GM21360 (cell line): Measurements from ENCODE around the gene KIDINS220.

ENCODE experiments used
- ATAC-seq: cut with Tn5 transposase; IDR thresholded peaks from one replicate; pipeline ENCODE4 v1.9.1; 2021; ENCODE audit warnings: mild to moderate bottlenecking, moderate library complexity; ENCODE audit not compliant: unreplicated experiment

The KIDINS220 gene

DNA sequence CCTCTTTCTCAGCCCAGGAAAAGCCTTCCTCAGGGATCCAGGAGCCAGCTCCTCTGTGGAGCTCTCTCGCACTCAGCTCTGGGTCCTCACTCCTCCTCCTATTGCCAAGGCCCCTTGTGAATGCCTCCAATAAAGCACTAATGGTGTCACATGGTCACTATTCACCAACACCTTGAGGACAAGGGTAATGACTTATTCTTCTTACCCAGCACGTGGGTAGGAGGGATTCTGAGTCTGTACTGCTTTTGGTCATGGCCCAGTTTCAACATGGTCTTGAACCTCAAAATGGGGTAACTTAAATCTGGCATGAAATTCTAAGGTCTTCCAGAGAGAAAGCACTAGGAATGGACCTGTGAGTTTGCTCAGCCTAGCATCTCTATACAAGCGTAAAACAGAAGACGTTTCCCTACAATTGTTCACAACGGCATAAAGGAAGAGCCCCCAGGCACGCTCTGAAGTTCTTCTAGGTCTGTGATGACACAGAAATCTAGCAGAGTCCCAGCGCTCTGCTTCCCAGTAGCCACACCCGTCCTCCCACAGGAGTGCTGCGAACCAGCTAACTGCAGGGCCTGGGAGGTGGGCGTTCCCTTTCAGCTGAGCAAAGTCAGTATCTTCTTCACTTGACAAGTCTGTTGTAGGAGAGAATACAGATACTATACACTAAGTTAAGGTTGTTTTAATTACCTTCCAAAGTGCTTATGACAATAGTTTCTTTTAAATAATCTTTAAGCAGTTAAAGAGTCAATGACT is 14.6 kb upstream of the KIDINS220 start:
- ATAC-seq, result no peak

- no peak for ATAC-seq
Measured at GRCh38 chr2:8850845-8851487, 13.6 kb upstream of the KIDINS220 start.

DNA sequence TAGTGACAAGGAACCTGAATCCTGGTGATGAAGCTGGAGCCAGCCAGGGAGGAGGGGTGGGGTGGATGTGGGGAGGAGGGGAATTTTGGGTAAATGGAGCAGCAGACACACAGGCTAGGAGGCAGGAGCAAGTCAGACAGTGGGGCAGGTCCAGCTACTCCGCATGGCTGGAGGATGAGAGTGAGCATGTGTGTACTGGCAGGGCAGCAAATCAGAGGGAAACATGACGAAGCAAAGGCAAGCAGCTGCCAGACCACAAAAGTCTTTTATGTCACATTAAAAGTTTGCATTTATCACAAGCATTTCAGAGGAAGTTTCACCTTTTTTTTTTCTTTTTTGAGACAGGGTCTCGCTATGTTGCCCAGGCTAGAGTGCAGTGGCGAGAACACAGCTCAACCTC is 11.9 kb upstream of the KIDINS220 start:
- no peak for ATAC-seq

DNA sequence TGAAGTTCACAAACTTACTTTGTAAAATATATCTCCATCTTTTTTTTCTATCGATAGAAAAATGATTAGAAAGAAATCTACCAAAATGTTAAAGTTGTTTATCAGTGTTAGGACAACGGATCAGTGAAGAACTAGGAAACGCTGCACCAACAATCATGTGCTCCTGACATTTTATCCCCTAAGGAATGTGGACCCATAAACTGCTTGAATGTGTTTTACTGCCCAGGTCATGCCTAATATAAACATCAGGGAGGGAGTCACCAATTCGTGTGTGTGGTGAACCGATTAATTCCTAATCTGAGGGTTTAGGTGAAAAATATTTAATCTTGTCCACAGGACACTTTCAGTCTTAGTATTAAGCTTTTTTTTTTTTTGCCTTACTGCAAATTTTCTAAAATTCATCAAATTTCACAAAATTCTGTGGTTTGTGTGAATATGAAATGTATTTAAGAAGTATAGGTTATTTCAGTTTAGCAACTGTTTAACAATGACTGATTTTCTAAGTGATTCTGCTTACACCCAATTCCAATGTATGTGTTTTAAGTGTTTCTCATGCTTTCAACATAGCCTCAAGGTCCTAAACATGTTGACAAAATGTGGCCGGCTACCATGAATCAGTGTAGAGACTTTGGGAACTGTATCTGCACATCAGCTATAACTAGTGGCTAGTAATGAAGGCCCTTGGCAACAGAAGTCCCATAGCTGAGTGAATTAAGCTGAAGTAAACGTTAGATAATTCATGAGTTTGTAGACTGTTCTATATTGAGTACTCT is 11.1 kb upstream of the KIDINS220 start:
- no peak for ATAC-seq

DNA sequence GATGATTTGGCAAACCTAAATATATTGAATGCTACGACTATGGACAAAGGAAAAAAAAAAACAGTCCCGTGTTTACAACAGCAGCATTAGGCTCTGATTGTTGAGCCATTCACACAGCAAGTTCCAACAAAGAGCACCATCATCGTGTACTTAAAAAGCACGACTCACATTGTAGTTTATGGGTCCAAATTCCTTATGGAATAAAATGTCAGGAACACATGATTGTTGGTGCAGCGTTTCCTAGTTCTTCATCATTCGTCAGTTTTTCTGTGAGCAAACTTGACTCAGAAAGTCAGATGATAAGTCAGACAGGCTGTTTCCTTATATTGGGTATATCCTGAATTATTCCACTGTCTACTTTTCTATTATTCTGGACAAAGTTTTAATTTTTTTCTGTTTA is 10.0 kb upstream of the KIDINS220 start:
- no peak for ATAC-seq

DNA sequence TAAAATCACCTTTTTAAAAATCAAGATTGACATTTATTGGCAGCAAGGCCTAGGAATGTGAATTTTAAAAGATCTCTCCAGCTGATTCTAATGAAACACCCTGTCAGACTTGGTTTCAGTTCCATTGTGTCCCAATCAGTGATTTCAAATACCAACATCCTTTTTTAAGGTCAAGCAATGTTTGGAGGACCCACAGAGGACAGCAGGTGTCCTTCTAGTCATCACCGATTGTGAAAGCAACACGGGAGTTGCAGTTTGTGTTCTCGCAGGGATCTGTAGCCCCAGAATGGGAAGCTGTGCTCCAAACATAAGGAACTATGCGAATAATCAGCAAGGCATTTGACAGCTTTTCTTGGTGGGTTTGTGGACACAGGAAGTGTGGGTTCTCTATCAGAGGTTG is 4.5 kb upstream of the KIDINS220 start:
- ATAC-seq, result no peak

GRCh38 chr2:8840475-8841091 is 3.2 kb upstream of the KIDINS220 start:
- ATAC-seq, result no peak

GRCh38 chr2:8839189-8839965 is 2.0 kb upstream of the KIDINS220 start:
- no peak for ATAC-seq

DNA sequence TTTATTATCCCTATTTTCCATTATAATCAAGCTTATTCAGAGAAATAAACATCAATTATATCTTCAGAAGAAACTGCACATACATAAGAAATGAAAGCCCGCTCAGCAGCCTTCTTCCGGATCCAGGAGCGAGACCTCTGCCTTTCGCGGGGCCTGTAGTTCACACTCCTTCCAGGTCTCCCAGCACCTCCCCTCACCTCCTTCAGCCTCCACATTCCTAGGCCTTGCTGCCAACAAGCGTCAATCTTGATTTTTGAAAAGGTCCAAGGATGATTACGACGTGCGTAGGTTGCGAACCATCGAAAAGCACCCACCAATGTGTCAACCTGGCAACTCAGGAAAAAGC is 355 bp upstream of the KIDINS220 start:
- no peak for ATAC-seq

- ATAC-seq, result no peak
Measured at GRCh38 chr2:8835279-8835678, 2.1 kb downstream of the KIDINS220 start.

DNA sequence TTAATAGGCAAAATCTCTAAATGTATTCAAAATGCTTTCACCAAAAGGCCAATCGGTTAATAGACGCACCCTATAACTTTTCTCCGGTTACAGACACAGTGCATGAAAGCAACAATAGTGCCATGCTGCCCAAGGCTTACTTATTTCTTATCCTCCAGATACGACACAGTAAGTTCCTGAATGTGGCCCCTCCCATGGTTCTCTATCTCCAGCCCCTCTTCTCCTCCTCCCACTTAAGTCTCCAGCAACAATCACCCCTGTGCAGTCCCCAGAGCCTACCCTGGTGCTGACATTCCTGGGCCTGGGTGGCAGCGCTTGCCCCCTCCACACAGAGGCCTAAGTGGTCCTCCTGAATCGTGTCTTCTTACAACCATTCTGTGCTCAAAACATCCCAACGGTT is 3.6 kb downstream of the KIDINS220 start:
- ATAC-seq, result no peak

DNA sequence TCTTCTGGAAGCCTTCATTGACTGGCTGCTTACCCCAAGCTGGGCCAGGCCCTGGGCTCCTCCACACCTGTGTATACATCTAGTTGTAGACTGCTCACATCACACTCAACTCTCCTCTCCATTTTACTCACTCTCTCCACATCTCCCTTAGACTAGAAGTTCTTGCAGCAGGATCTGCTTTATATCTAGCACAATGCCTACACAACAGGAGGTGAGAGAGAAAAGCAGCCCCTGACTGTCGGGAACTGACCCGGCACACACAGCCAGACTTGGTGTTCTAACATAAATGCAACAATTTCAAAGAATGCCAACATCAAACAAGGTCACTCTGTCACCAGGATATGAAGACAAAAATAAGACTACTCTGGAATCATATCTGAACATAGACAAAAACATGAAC is 5.9 kb downstream of the KIDINS220 start:
- no peak for ATAC-seq

- ATAC-seq, result no peak
Measured at GRCh38 chr2:8827729-8828128, 9.7 kb downstream of the KIDINS220 start.

DNA sequence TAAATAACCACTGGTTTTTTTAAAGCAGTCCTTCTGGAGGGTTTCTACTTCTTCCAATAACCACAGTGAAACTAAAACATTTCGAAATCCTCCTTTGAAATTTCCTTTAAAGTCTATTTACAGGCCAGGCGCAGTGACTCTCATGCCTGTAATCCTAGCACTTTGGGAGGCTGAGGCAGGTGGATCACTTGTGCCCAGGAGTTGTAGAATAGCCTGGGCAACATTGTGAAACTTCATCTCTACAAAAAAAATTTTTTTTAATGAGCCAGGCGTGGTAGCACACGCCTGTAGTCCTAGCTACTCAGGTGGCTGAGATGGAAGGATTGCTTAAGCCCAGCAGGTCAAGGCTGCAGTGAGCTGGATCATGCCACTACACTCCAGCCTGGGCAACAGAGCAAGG is 15.2 kb downstream of the KIDINS220 start:
- no peak for ATAC-seq

GRCh38 chr2:8821276-8822217 is 15.9 kb downstream of the KIDINS220 start:
- ATAC-seq, result no peak

GRCh38 chr2:8819948-8820347 is 17.5 kb downstream of the KIDINS220 start:
- ATAC-seq, result no peak

GRCh38 chr2:8819194-8819593 is 18.2 kb downstream of the KIDINS220 start:
- ATAC-seq, result no peak

GRCh38 chr2:8817221-8817620 is 20.2 kb downstream of the KIDINS220 start:
- ATAC-seq, result no peak

GRCh38 chr2:8806885-8807704 is 30.3 kb downstream of the KIDINS220 start:
- no peak for ATAC-seq
